Keratinocyte (primary cell): ENCODE results near the gene GPR152. TPM values are rescaled to one million over a fixed set of nuclear protein-coding genes. Genes with fewer than 3 reads are reported as not detected.

Source experiments
- DNase-seq: peaks from one replicate; pipeline ENCODE4 v3.0.0-alpha.2; 2011; ENCODE audit warnings: low read depth, missing footprints, low spot score
- FAIRE-seq: peaks from 2 replicates; lab custom pipeline; 2011; peaks lifted over from hg19 to GRCh38; lab: Jason Lieb, UNC
- H2AFZ ChIP-seq: 2 replicates; pipeline ENCODE4 v1.6.0; 2012; ENCODE audit warnings: low read length, control low read depth, inconsistent platforms; ENCODE audit not compliant: control insufficient read depth
- H3K27ac ChIP-seq: 2 replicates; pipeline ENCODE4 v1.5.1; 2011; ENCODE audit warnings: low read length; ENCODE audit not compliant: control insufficient read depth, insufficient read depth
- H3K27me3 ChIP-seq: 3 replicates; pipeline ENCODE4 v1.6.0; 2011; ENCODE audit warnings: low read length; ENCODE audit not compliant: control insufficient read depth, insufficient read depth; ENCODE audit errors: extremely low read depth
- H3K36me3 ChIP-seq, 2 experiments: 2 replicates in 1 of 2; 3 replicates in 1 of 2; pipeline ENCODE4 v1.5.1; 2011; ENCODE audit warnings: low read length in 2 of 2, mild to moderate bottlenecking in 1 of 2; ENCODE audit not compliant: control insufficient read depth in 2 of 2, insufficient read depth in 2 of 2; ENCODE audit errors: extremely low read depth in 1 of 2
- H3K4me1 ChIP-seq: 3 replicates; pipeline ENCODE4 v1.5.1; 2011; ENCODE audit warnings: low read length; ENCODE audit not compliant: control insufficient read depth, insufficient read depth; ENCODE audit errors: extremely low read depth
- H3K4me2 ChIP-seq: 3 replicates; pipeline ENCODE4 v1.6.0; 2011; ENCODE audit warnings: low read depth, low read length; ENCODE audit not compliant: control insufficient read depth, insufficient read depth; ENCODE audit errors: extremely low read depth
- H3K4me3 ChIP-seq, 3 experiments: fragments of 200-600 bp in 1 of 3; sonication (generic) in 1 of 3; 2 replicates in 2 of 3; 3 replicates in 1 of 3; pipeline ENCODE4 v1.5.1; 2011 to 2016; ENCODE audit warnings: low read length in 3 of 3, mild to moderate bottlenecking in 3 of 3, control low read depth in 2 of 3, inconsistent platforms in 1 of 3, low read depth in 1 of 3, mixed read lengths in 1 of 3, mixed run types in 1 of 3, moderate library complexity in 1 of 3; ENCODE audit not compliant: control insufficient read depth in 2 of 3, insufficient read depth in 2 of 3; ENCODE audit errors: extremely low read depth in 1 of 3
- H3K79me2 ChIP-seq: 2 replicates; pipeline ENCODE4 v1.6.0; 2012; ENCODE audit warnings: low read length; ENCODE audit not compliant: control insufficient read depth, insufficient read depth
- H3K9ac ChIP-seq: 3 replicates; pipeline ENCODE4 v1.6.0; 2011; ENCODE audit warnings: low read length; ENCODE audit not compliant: control insufficient read depth, insufficient read depth; ENCODE audit errors: extremely low read depth
- H3K9me1 ChIP-seq: 3 replicates; pipeline ENCODE4 v1.6.0; 2011; ENCODE audit warnings: low read length; ENCODE audit not compliant: control insufficient read depth, insufficient read depth; ENCODE audit errors: extremely low read depth
- H3K9me3 ChIP-seq: 2 replicates; pipeline ENCODE4 v1.5.1; 2012; ENCODE audit warnings: low read depth, low read length; ENCODE audit not compliant: control insufficient read depth
- H4K20me1 ChIP-seq: 3 replicates; pipeline ENCODE4 v1.6.0; 2011; ENCODE audit warnings: low read length; ENCODE audit not compliant: control insufficient read depth, insufficient read depth; ENCODE audit errors: extremely low read depth
- EZH2 ChIP-seq: IDR thresholded peaks from one replicate; pipeline ENCODE4 v1.6.1; 2012; ENCODE audit warnings: inconsistent platforms, mild to moderate bottlenecking, low read length, moderate library complexity
- dilution Hi-C: fragments of 300-500 bp; cut with MboI; formaldehyde crosslinking; loops from one replicate; pipeline ENCODE4 v1.7.0; 2020; ENCODE audit warnings: low sequenced_read_pairs; ENCODE audit not compliant: extremely low pct_ligation_motif_present
- polyA plus RNA-seq, 5 experiments: library from polyadenylated mRNA; depleted of rRNA in 3 of 5; stranded (reverse) in 3 of 5; stranded (forward) in 1 of 5; unstranded in 1 of 5; fragments of >200 nt; gene quantifications; 1 replicate in 1 of 5; 2 replicates in 3 of 5; 3 replicates in 1 of 5; pipeline versions ENCODE4 v1.2.1 to v1.2.3, GENCODE V29; 2011 to 2012; ENCODE audit warnings: missing spikeins in 2 of 5, low read depth in 1 of 5, low replicate concordance in 1 of 5
- TF ChIP-seq, protein P1 (sequence below), 3 experiments: IDR thresholded peaks in 1 of 3; conservative IDR thresholded peaks in 1 of 3; optimal IDR thresholded peaks in 1 of 3; 2 replicates in 2 of 3; 3 replicates in 1 of 3; pipeline versions ENCODE3 to v1.5.1; 2011; ENCODE audit warnings: low read length in 3 of 3, mild to moderate bottlenecking in 3 of 3, moderate library complexity in 2 of 3, control low read depth in 1 of 3, inconsistent platforms in 1 of 3; ENCODE audit not compliant: insufficient read depth in 2 of 3; ENCODE audit errors: extremely low read depth in 1 of 3

Gene GPR152
- polyA plus RNA-seq, 1 donor (not counting 4 experiments of a cell fraction or from before 2014, with no cell fraction given): not detected

DNA sequence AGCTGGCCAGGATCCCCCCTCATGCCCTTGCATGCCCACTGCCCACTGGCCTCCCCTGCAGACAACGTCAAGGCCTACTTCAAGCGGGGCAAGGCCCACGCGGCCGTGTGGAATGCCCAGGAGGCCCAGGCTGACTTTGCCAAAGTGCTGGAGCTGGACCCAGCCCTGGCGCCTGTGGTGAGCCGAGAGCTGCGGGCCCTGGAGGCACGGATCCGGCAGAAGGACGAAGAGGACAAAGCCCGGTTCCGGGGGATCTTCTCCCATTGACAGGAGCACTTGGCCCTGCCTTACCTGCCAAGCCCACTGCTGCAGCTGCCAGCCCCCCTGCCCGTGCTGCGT lies 38.2 kb upstream of the GPR152 start:
- Histone ChIP-seq H3K9me1 (no peaks in the 10 kb centered on the region), H3K27me3 (no peaks in the 10 kb centered on the region), H3K36me3 (peaks cover 18 to 24% of the 10 kb centered on the region in 2 experiments), H3K4me1 (no peaks in the 10 kb centered on the region), H3K9me3 (no peaks in the 10 kb centered on the region), H3K4me3 (no peak overlapping the region), H3K79me2 (peaks cover 2% of the 10 kb centered on the region), H4K20me1 (no peaks in the 10 kb centered on the region), H3K4me2 (no peak overlapping the region), H3K9ac (no peak overlapping the region), H2AFZ (no peak overlapping the region), H3K27ac (no peak overlapping the region)
- FAIRE-seq (no peak), DNase-seq (no peak)
- TF ChIP-seq, protein P1, sequence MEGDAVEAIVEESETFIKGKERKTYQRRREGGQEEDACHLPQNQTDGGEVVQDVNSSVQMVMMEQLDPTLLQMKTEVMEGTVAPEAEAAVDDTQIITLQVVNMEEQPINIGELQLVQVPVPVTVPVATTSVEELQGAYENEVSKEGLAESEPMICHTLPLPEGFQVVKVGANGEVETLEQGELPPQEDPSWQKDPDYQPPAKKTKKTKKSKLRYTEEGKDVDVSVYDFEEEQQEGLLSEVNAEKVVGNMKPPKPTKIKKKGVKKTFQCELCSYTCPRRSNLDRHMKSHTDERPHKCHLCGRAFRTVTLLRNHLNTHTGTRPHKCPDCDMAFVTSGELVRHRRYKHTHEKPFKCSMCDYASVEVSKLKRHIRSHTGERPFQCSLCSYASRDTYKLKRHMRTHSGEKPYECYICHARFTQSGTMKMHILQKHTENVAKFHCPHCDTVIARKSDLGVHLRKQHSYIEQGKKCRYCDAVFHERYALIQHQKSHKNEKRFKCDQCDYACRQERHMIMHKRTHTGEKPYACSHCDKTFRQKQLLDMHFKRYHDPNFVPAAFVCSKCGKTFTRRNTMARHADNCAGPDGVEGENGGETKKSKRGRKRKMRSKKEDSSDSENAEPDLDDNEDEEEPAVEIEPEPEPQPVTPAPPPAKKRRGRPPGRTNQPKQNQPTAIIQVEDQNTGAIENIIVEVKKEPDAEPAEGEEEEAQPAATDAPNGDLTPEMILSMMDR (optimal IDR thresholded peaks at IDR 0.05 in 1 of 3, IDR thresholded peaks at IDR 0.05 in 1 of 3, conservative IDR thresholded peaks at IDR 0.05 in 1 of 3; ENCODE audit: extremely low read depth in 1 of 3, insufficient read depth in 2 of 3, low read length in 3 of 3): no peak
- TF ChIP-seq EZH2: no peak
- dilution Hi-C loops: no loop called here

DNA sequence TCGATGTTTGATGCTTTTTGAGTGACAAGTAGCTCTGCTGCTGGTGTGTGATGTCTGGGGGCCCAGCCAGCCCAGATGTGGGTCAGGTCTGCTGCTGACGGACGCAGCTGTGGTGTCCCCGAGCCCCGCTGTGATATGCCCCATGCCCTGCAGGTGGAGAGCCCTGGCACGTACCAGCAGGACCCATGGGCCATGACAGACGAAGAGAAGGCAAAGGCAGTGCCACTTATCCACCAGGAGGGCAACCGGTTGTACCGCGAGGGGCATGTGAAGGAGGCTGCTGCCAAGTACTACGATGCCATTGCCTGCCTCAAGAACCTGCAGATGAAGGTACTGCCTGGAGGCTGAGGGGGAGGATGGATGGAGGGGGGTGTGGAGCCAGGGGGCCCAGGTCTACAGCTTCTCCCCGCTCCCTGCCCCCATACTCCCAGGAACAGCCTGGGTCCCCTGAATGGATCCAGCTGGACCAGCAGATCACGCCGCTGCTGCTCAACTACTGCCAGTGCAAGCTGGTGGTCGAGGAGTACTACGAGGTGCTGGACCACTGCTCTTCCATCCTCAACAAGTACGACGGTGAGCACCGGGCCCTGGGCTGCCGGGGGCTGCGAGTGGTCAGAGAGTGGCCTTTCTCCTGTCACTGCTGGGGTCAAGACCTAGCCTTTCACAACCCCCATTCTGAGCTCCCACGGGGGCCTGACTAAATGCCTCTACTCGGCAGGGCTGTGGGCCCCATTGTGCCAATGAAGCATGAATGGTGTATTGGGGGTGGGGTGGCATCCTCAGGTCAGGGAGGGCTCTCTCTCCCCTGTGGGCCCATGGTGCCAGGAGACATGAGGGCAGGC lies 37.6 kb upstream of the GPR152 start:
- Histone ChIP-seq H3K36me3 (peaks cover 18 to 23% of the 10 kb centered on the region in 2 experiments), H3K79me2 (peaks cover 2% of the 10 kb centered on the region), H2AFZ (no peak overlapping the region), H3K4me3 (no peak overlapping the region), H4K20me1 (no peaks in the 10 kb centered on the region), H3K4me1 (no peaks in the 10 kb centered on the region), H3K27ac (no peak overlapping the region), H3K9me3 (no peaks in the 10 kb centered on the region), H3K27me3 (no peaks in the 10 kb centered on the region), H3K9ac (no peak overlapping the region), H3K4me2 (no peak overlapping the region), H3K9me1 (no peaks in the 10 kb centered on the region)
- TF ChIP-seq, protein P1 (optimal IDR thresholded peaks at IDR 0.05 in 1 of 3, IDR thresholded peaks at IDR 0.05 in 1 of 3, conservative IDR thresholded peaks at IDR 0.05 in 1 of 3; ENCODE audit: extremely low read depth in 1 of 3, insufficient read depth in 2 of 3, low read length in 3 of 3): no peak
- no peak for TF ChIP-seq EZH2
- dilution Hi-C loops: no loop called here
- FAIRE-seq (no peak), DNase-seq (no peak)
